Astrocyte (in vitro differentiated cells and primary cell): ENCODE measurements around the gene SGK1. TPM values are rescaled to one million over a fixed set of nuclear protein-coding genes. Genes with fewer than 3 reads are reported as not detected.

ENCODE experiments used
- DNase-seq: peaks from one replicate; pipeline ENCODE4 v3.0.0-alpha.2; 2010; ENCODE audit warnings: low read depth
- FAIRE-seq: peaks from 2 replicates; lab custom pipeline; 2011; peaks lifted over from hg19 to GRCh38; lab: Jason Lieb, UNC
- H2AFZ ChIP-seq: 2 replicates; pipeline ENCODE4 v1.6.0; 2012; ENCODE audit warnings: low read depth, low read length, inconsistent platforms
- H3K27ac ChIP-seq: 2 replicates; pipeline ENCODE4 v1.5.1; 2011; ENCODE audit warnings: low read depth, low read length, inconsistent platforms
- H3K27me3 ChIP-seq: 2 replicates; pipeline ENCODE4 v1.6.0; 2011; ENCODE audit warnings: low read length, inconsistent platforms; ENCODE audit not compliant: insufficient read depth
- H3K36me3 ChIP-seq: 2 replicates; pipeline ENCODE4 v1.5.1; 2011; ENCODE audit warnings: low read length, inconsistent platforms; ENCODE audit not compliant: insufficient read depth
- H3K4me1 ChIP-seq: 2 replicates; pipeline ENCODE4 v1.5.1; 2011; ENCODE audit warnings: low read length, inconsistent platforms; ENCODE audit not compliant: insufficient read depth
- H3K4me2 ChIP-seq: 2 replicates; pipeline ENCODE4 v1.6.0; 2012; ENCODE audit warnings: low read length, inconsistent platforms
- H3K4me3 ChIP-seq: 2 replicates; pipeline ENCODE4 v1.5.1; 2011; ENCODE audit warnings: low read depth, mild to moderate bottlenecking, low read length, inconsistent platforms; ENCODE audit not compliant: insufficient read depth
- H3K79me2 ChIP-seq: 2 replicates; pipeline ENCODE4 v1.6.0; 2012; ENCODE audit warnings: mild to moderate bottlenecking, low read length, inconsistent platforms; ENCODE audit not compliant: insufficient read depth
- H3K9ac ChIP-seq: 2 replicates; pipeline ENCODE4 v1.6.0; 2012; ENCODE audit warnings: mild to moderate bottlenecking, low read length, inconsistent platforms
- H3K9me3 ChIP-seq: 2 replicates; pipeline ENCODE4 v1.5.1; 2012; ENCODE audit warnings: low read depth, mild to moderate bottlenecking, low read length, inconsistent platforms; ENCODE audit not compliant: insufficient read depth
- H4K20me1 ChIP-seq: 2 replicates; pipeline ENCODE4 v1.6.0; 2012; ENCODE audit warnings: low read length, inconsistent platforms; ENCODE audit not compliant: insufficient read depth
- H3K27ac Mint-ChIP-seq: one replicate; pipeline ENCODE4 v1.8.0; 2021; ENCODE audit warnings: mild to moderate bottlenecking, mixed read lengths; ENCODE audit not compliant: unreplicated experiment
- H3K27me3 Mint-ChIP-seq: one replicate; pipeline ENCODE4 v1.8.0; 2021; ENCODE audit warnings: low read depth, mixed read lengths; ENCODE audit not compliant: unreplicated experiment
- H3K36me3 Mint-ChIP-seq: one replicate; pipeline ENCODE4 v1.8.0; 2021; ENCODE audit warnings: low read depth, mixed read lengths; ENCODE audit not compliant: unreplicated experiment
- H3K4me1 Mint-ChIP-seq: one replicate; pipeline ENCODE4 v1.8.0; 2021; ENCODE audit warnings: low read depth, mixed read lengths; ENCODE audit not compliant: unreplicated experiment
- H3K4me3 Mint-ChIP-seq: one replicate; pipeline ENCODE4 v1.8.0; 2021; ENCODE audit warnings: mild to moderate bottlenecking, moderate library complexity, mixed read lengths; ENCODE audit not compliant: unreplicated experiment
- H3K9me3 Mint-ChIP-seq: one replicate; pipeline ENCODE4 v1.8.0; 2021; ENCODE audit warnings: mild to moderate bottlenecking, mixed read lengths; ENCODE audit not compliant: unreplicated experiment
- CTCF ChIP-seq: IDR thresholded peaks from 2 replicates; pipeline ENCODE4 v1.5.1; 2011; ENCODE audit warnings: low read depth, mild to moderate bottlenecking, inconsistent platforms, low read length, moderate library complexity; ENCODE audit not compliant: insufficient read depth
- EZH2 ChIP-seq: IDR thresholded peaks from 2 replicates; pipeline ENCODE4 v1.6.1; 2012; ENCODE audit warnings: mild to moderate bottlenecking, low read length, inconsistent platforms; ENCODE audit not compliant: insufficient read depth
- total RNA-seq: library from RNA; stranded (reverse); gene quantifications from 2 replicates; pipeline ENCODE4 v1.2.1, GENCODE V29; 2021

Gene SGK1
- total RNA-seq, 1 donor from 2014 or later = 117 TPM

GRCh38 chr6:134247844-134248580 is 69.9 kb downstream of the SGK1 start:
- H3K4me3 Mint-ChIP-seq = no peak overlapping the region
- H3K27ac ChIP-seq = no peak overlapping the region
- FAIRE-seq = no peak
- H3K4me1 Mint-ChIP-seq = peaks cover 15% of the 10 kb centered on the region
- no peaks in the 10 kb centered on the region for H3K27me3 ChIP-seq
- H3K79me2 ChIP-seq = no peaks in the 10 kb centered on the region
- H3K9ac ChIP-seq = no peak overlapping the region
- H3K4me2 ChIP-seq = no peak overlapping the region
- no peaks in the 10 kb centered on the region for H3K36me3 ChIP-seq
- no peaks in the 10 kb centered on the region for H3K9me3 ChIP-seq
- H3K9me3 Mint-ChIP-seq = no peaks in the 10 kb centered on the region
- no peak overlapping the region for H3K4me3 ChIP-seq
- no peaks in the 10 kb centered on the region for H3K36me3 Mint-ChIP-seq
- TF ChIP-seq EZH2 (no peak), CTCF (no peak)
- no peak overlapping the region for H2AFZ ChIP-seq
- H3K4me1 ChIP-seq = peaks cover 3% of the 10 kb centered on the region
- H4K20me1 ChIP-seq = no peaks in the 10 kb centered on the region
- no peak for DNase-seq
- no peaks in the 10 kb centered on the region for H3K27me3 Mint-ChIP-seq
- no peak overlapping the region for H3K27ac Mint-ChIP-seq

GRCh38 chr6:134247231-134247833 is 70.6 kb downstream of the SGK1 start:
- peaks cover 15% of the 10 kb centered on the region for H3K4me1 Mint-ChIP-seq
- Histone ChIP-seq H3K27me3 (no peaks in the 10 kb centered on the region), H3K4me2 (no peak overlapping the region), H3K27ac (no peak overlapping the region), H3K9me3 (no peaks in the 10 kb centered on the region), H3K9ac (no peak overlapping the region), H3K4me1 (peaks cover 3% of the 10 kb centered on the region), H2AFZ (no peak overlapping the region), H3K4me3 (no peak overlapping the region), H4K20me1 (no peaks in the 10 kb centered on the region), H3K79me2 (no peaks in the 10 kb centered on the region), H3K36me3 (no peaks in the 10 kb centered on the region)
- no peak overlapping the region for H3K27ac Mint-ChIP-seq
- no peak overlapping the region for H3K4me3 Mint-ChIP-seq
- DNase-seq (no peak), FAIRE-seq (no peak)
- no peaks in the 10 kb centered on the region for H3K27me3 Mint-ChIP-seq
- H3K9me3 Mint-ChIP-seq = no peaks in the 10 kb centered on the region
- no peaks in the 10 kb centered on the region for H3K36me3 Mint-ChIP-seq
- TF ChIP-seq EZH2 (no peak), CTCF (no peak)

- H3K27me3 Mint-ChIP-seq = no peaks in the 10 kb centered on the region
- Histone ChIP-seq H3K27me3 (no peaks in the 10 kb centered on the region), H3K9ac (no peak overlapping the region), H3K9me3 (no peaks in the 10 kb centered on the region), H3K27ac (no peak overlapping the region), H3K79me2 (no peaks in the 10 kb centered on the region), H3K36me3 (no peaks in the 10 kb centered on the region), H3K4me1 (peaks cover 3% of the 10 kb centered on the region), H2AFZ (no peak overlapping the region), H3K4me2 (no peak overlapping the region), H3K4me3 (no peak overlapping the region), H4K20me1 (no peaks in the 10 kb centered on the region)
- no peak overlapping the region for H3K27ac Mint-ChIP-seq
- TF ChIP-seq CTCF (no peak), EZH2 (no peak)
- H3K4me1 Mint-ChIP-seq = peaks cover 15% of the 10 kb centered on the region
- no peaks in the 10 kb centered on the region for H3K36me3 Mint-ChIP-seq
- FAIRE-seq (no peak), DNase-seq (no peak)
- no peak overlapping the region for H3K4me3 Mint-ChIP-seq
- no peaks in the 10 kb centered on the region for H3K9me3 Mint-ChIP-seq
Observed at GRCh38 chr6:134245706-134246105, 72.2 kb downstream of the SGK1 start.
